MCF 10A (cell line): ENCODE results near the gene CUL5. TPM values are rescaled to one million over a fixed set of nuclear protein-coding genes. Genes with fewer than 3 reads are reported as not detected.
A peak's percentile ranks its signal among the peaks of the same experiment; 100 is the strongest.

Experiments used
- BruUV-seq: library from RNA; stranded (reverse); fragments of 400-500 nt; replicated peaks from 2 replicates; lab custom pipeline; 2021; lab: Mats Ljungman, UMichigan
- CTCF ChIA-PET: fragments of 300-600 bp; sonication (Branson Sonifier 250); formaldehyde crosslinking; extraction: SDS; loops from one replicate; lab custom pipeline; 2021; ENCODE audit warnings: antibody characterized with exemption, inconsistent platforms; lab: Yijun Ruan, JAX
- POLR2A ChIA-PET: fragments of 300-600, 350-650 bp; sonication (Branson Sonifier 250); formaldehyde crosslinking; extraction: SDS; loops from one replicate; lab custom pipeline; 2020; ENCODE audit warnings: antibody characterized with exemption, inconsistent platforms; lab: Yijun Ruan, JAX
- DNase-seq: peaks from one replicate; pipeline ENCODE4 v3.0.0-alpha.2; 2018; ENCODE audit not compliant: unreplicated experiment
- H3K27ac Mint-ChIP-seq: one replicate; pipeline ENCODE4 v1.8.0; 2022; ENCODE audit warnings: mild to moderate bottlenecking, low read depth, mixed read lengths; ENCODE audit not compliant: unreplicated experiment
- H3K27me3 Mint-ChIP-seq: one replicate; pipeline ENCODE4 v1.8.0; 2022; ENCODE audit warnings: mixed read lengths; ENCODE audit not compliant: insufficient read depth, unreplicated experiment
- H3K36me3 Mint-ChIP-seq: one replicate; pipeline ENCODE4 v1.8.0; 2022; ENCODE audit warnings: mild to moderate bottlenecking, moderate library complexity, mixed read lengths; ENCODE audit not compliant: insufficient read depth, unreplicated experiment
- H3K4me1 Mint-ChIP-seq: one replicate; pipeline ENCODE4 v1.8.0; 2022; ENCODE audit warnings: mixed read lengths; ENCODE audit not compliant: insufficient read depth, unreplicated experiment
- H3K4me3 Mint-ChIP-seq: one replicate; pipeline ENCODE4 v1.8.0; 2022; ENCODE audit warnings: mild to moderate bottlenecking, moderate library complexity, mixed read lengths; ENCODE audit not compliant: unreplicated experiment
- H3K9me3 Mint-ChIP-seq: one replicate; pipeline ENCODE4 v1.8.0; 2022; ENCODE audit warnings: mixed read lengths; ENCODE audit not compliant: unreplicated experiment
- CTCF ChIP-seq: fragments of 200-600 bp; IDR thresholded peaks from one replicate; pipeline ENCODE4 v1.8.0; 2022; ENCODE audit warnings: antibody characterized with exemption, mild to moderate bottlenecking; ENCODE audit not compliant: unreplicated experiment
- intact Hi-C: fragments of 100-400 bp; cut with micrococcal nuclease; formaldehyde crosslinking; loops from 2 replicates; pipeline ENCODE4 v1.14.1; 2022
- total RNA-seq: library from RNA; stranded (reverse); gene quantifications from 2 replicates; pipeline ENCODE4 v1.2.3, GENCODE V29; 2022

The CUL5 gene
- total RNA-seq, 1 experiment from 2014 or later: 31.8 TPM

- no TSS peak for BruUV-seq
- intact Hi-C loops: no loop called here
- CTCF ChIA-PET: no interaction called here
Measured at GRCh38 chr11:108034034-108034433, 25.3 kb downstream of the CUL5 start.

GRCh38 chr11:108034952-108035351, 26.3 kb downstream of the CUL5 start:
- no peak for DNase-seq
- H3K4me1 Mint-ChIP-seq: no peaks in the 10 kb centered on the region
- ChIA-PET CTCF (interaction anchor here (0.6 kb wide), 1 partner anchor 167 kb away, joined by 3 read pairs; no protein-coding TSS in a partner anchor), POLR2A (interaction anchor here (0.7 kb wide), 1 partner anchor 91 kb away, joined by 4 read pairs; no protein-coding TSS in a partner anchor)
- intact Hi-C loops: no loop called here
- H3K36me3 Mint-ChIP-seq: peaks cover 43% of the 10 kb centered on the region
- no peak for TF ChIP-seq CTCF
- H3K9me3 Mint-ChIP-seq: no peaks in the 10 kb centered on the region
- H3K27me3 Mint-ChIP-seq: no peaks in the 10 kb centered on the region
- H3K4me3 Mint-ChIP-seq: no peak overlapping the region
- TSS peak; percentile 14 for BruUV-seq
- no peak overlapping the region for H3K27ac Mint-ChIP-seq

More at GRCh38 chr11:108034034-108034433, 25.3 kb downstream of the CUL5 start:
- no peaks in the 10 kb centered on the region for H3K4me1 Mint-ChIP-seq
- H3K27ac Mint-ChIP-seq: no peak overlapping the region
- DNase-seq: no peak
- no peaks in the 10 kb centered on the region for H3K9me3 Mint-ChIP-seq
- H3K4me3 Mint-ChIP-seq: no peak overlapping the region
- H3K36me3 Mint-ChIP-seq: peaks cover 34% of the 10 kb centered on the region
- H3K27me3 Mint-ChIP-seq: no peaks in the 10 kb centered on the region
- POLR2A ChIA-PET: interaction anchor here (1.7 kb wide), 1 partner anchor 13 kb away, joined by 4 read pairs; no protein-coding TSS in a partner anchor
- no peak for TF ChIP-seq CTCF

- Mint-ChIP-seq H3K9me3 (no peaks in the 10 kb centered on the region), H3K36me3 (peaks cover 49% of the 10 kb centered on the region), H3K4me1 (no peaks in the 10 kb centered on the region), H3K27me3 (no peaks in the 10 kb centered on the region), H3K4me3 (no peak overlapping the region), H3K27ac (no peak overlapping the region)
- TF ChIP-seq CTCF: no peak
- intact Hi-C loops: no loop called here
- BruUV-seq: no TSS peak
- POLR2A ChIA-PET: interaction anchor here (0.7 kb wide), 1 partner anchor 92 kb away, joined by 4 read pairs; no protein-coding TSS in a partner anchor
- CTCF ChIA-PET: interaction anchor here (0.6 kb wide), 1 partner anchor 168 kb away, joined by 3 read pairs; no protein-coding TSS in a partner anchor
- no peak for DNase-seq
Measured at GRCh38 chr11:108035690-108036089, 27.0 kb downstream of the CUL5 start.

- ChIA-PET CTCF (interaction anchor here (0.5 to 2.1 kb wide), 6 partner anchors 29 to 600 kb away, joined by 3 to 5 read pairs (median 4); partner anchors contain the start of gene CUL5), POLR2A (interaction anchor here (0.9 to 1.6 kb wide), 2 partner anchors 12 to 28 kb away, joined by 4 to 10 read pairs; partner anchors contain the start of gene CUL5)
- no TSS peak for BruUV-seq
- Mint-ChIP-seq H3K9me3 (no peaks in the 10 kb centered on the region), H3K4me3 (no peak overlapping the region), H3K27me3 (no peaks in the 10 kb centered on the region), H3K36me3 (peaks cover 50% of the 10 kb centered on the region), H3K27ac (no peak overlapping the region), H3K4me1 (no peaks in the 10 kb centered on the region)
- DNase-seq: no peak
- TF ChIP-seq CTCF: no peak
- intact Hi-C loops: no loop called here
Measured at GRCh38 chr11:108037211-108037610, 28.5 kb downstream of the CUL5 start.
